K562 (cell line): ENCODE data around the gene GP2. TPM values are rescaled to one million over a fixed set of nuclear protein-coding genes. Genes with fewer than 3 reads are reported as not detected.

Experiments used
- ATAC-seq: fragments of 200-7000 bp; cut with Tn5 transposase; 3 replicates; pipeline ENCODE4 v1.9.1; 2020; ENCODE audit warnings: moderate library complexity
- BruUV-seq: library from RNA; stranded (reverse); fragments of 400-500 nt; replicated peaks from 2 replicates; lab custom pipeline; 2021; lab: Mats Ljungman, UMichigan
- CTCF ChIA-PET: fragments of 300-600 bp; formaldehyde crosslinking; extraction: SDS; loops from one replicate; lab custom pipeline; 2021; ENCODE audit warnings: low intra/inter-chr PET ratio; lab: Yijun Ruan, JAX
- POLR2A ChIA-PET: fragments of 300-600, 350-650 bp; sonication (Branson Sonifier 250); formaldehyde crosslinking; extraction: SDS; loops from one replicate; lab custom pipeline; 2021; ENCODE audit warnings: antibody characterized with exemption, inconsistent platforms; lab: Yijun Ruan, JAX
- DNase-seq, 4 experiments: peaks; one replicate each; pipeline versions ENCODE4 v3.0.0 to v3.0.0-alpha.2; 2011 to 2018; ENCODE audit warnings: low spot score in 3 of 4, mixed read lengths in 3 of 4; ENCODE audit errors: extremely low read depth in 1 of 4
- FAIRE-seq: peaks from 2 replicates; lab custom pipeline; 2011; peaks lifted over from hg19 to GRCh38; lab: Jason Lieb, UNC
- H2AFZ ChIP-seq: 2 replicates; pipeline ENCODE4 v1.6.0; 2011; ENCODE audit warnings: low read depth, low read length, control low read depth, inconsistent platforms
- H3K27ac ChIP-seq: fragments of 200-600 bp; 3 replicates; pipeline ENCODE4 v1.8.0; 2011; ENCODE audit warnings: low read depth, mild to moderate bottlenecking, control low read depth, inconsistent platforms, low read length, moderate library complexity, mixed read lengths; ENCODE audit errors: extremely low read depth
- H3K27me3 ChIP-seq, 2 experiments: fragments of 300-600 bp in 1 of 2; 2 replicates in 1 of 2; 3 replicates in 1 of 2; pipeline versions ENCODE4 v1.6.0 to v1.8.0; 2011; ENCODE audit warnings: inconsistent platforms in 2 of 2, low read length in 2 of 2, mild to moderate bottlenecking in 1 of 2, mixed read lengths in 1 of 2, moderate library complexity in 1 of 2; ENCODE audit not compliant: control insufficient read depth in 2 of 2, insufficient read depth in 2 of 2
- H3K36me3 ChIP-seq: fragments of 300-600 bp; 3 replicates; pipeline ENCODE4 v1.8.0; 2011; ENCODE audit warnings: mild to moderate bottlenecking, low read length, inconsistent platforms; ENCODE audit not compliant: control insufficient read depth, insufficient read depth
- H3K4me1 ChIP-seq, 2 experiments: fragments of 200-600 bp in 1 of 2; replicated peaks in 1 of 2; 2 replicates in 1 of 2; 3 replicates in 1 of 2; pipeline versions ENCODE4 v1.5.1 to v1.8.0; 2011; ENCODE audit warnings: inconsistent platforms in 2 of 2, low read length in 2 of 2, mild to moderate bottlenecking in 1 of 2, mixed read lengths in 1 of 2, moderate library complexity in 1 of 2; ENCODE audit not compliant: control insufficient read depth in 2 of 2, insufficient read depth in 2 of 2
- H3K4me2 ChIP-seq: 2 replicates; pipeline ENCODE4 v1.6.1; 2011; ENCODE audit warnings: low read length, control low read depth, inconsistent platforms, mixed read lengths; ENCODE audit not compliant: insufficient read depth
- H3K4me3 ChIP-seq: fragments of 200-600 bp; sonication (generic), shearing (Covaris generic); 2 replicates; pipeline ENCODE4 v1.5.1; 2016; ENCODE audit warnings: control low read depth, inconsistent platforms
- H3K79me2 ChIP-seq: fragments of 200-600 bp; 3 replicates; pipeline ENCODE4 v1.8.0; 2011; ENCODE audit warnings: low read length, inconsistent platforms; ENCODE audit not compliant: control insufficient read depth, insufficient read depth
- H3K9ac ChIP-seq, 2 experiments: 2 replicates each; pipeline versions ENCODE4 v1.6.0 to v1.6.1; 2011; ENCODE audit warnings: low read depth in 2 of 2, low read length in 2 of 2, control low read depth in 1 of 2, inconsistent platforms in 1 of 2, mild to moderate bottlenecking in 1 of 2, mixed read lengths in 1 of 2; ENCODE audit not compliant: insufficient read depth in 1 of 2
- H3K9me1 ChIP-seq: one replicate; pipeline ENCODE4 v1.6.0; 2011; ENCODE audit warnings: inconsistent platforms, mild to moderate bottlenecking, low read length, moderate library complexity; ENCODE audit not compliant: control insufficient read depth, insufficient read depth
- H3K9me3 ChIP-seq: replicated peaks from 2 replicates; pipeline ENCODE4 v1.5.1; 2011; ENCODE audit warnings: low read depth, low read length, inconsistent platforms; ENCODE audit not compliant: control insufficient read depth, insufficient read depth
- H4K20me1 ChIP-seq: replicated peaks from 2 replicates; pipeline ENCODE4 v1.6.1; 2011; ENCODE audit warnings: low read length, inconsistent platforms, mixed read lengths; ENCODE audit not compliant: control insufficient read depth, insufficient read depth
- CREBBP ChIP-seq: IDR thresholded peaks from one replicate; pipeline ENCODE4 v1.6.1; 2012; ENCODE audit warnings: low read depth, mild to moderate bottlenecking, control low read depth, inconsistent platforms, low read length
- FOXA1 ChIP-seq: fragments of 450-650 bp; IDR thresholded peaks from 2 replicates; pipeline ENCODE4 v1.6.1; 2016; ENCODE audit warnings: mild to moderate bottlenecking, borderline replicate concordance
- FOXA3 ChIP-seq, 2 experiments: fragments of 450-650 bp in 1 of 2; sonication (generic) in 1 of 2; formaldehyde crosslinking; IDR thresholded peaks in 1 of 2; conservative IDR thresholded peaks in 1 of 2; 2 replicates each; pipeline versions ENCODE4 v1.4.0 to v1.8.0; 2020 to 2022; ENCODE audit warnings: mild to moderate bottlenecking in 2 of 2, missing genetic modification reagents in 1 of 2
- HNRNPL ChIP-seq: fragments of 200-400 bp; formaldehyde crosslinking; IDR thresholded peaks from 2 replicates; pipeline ENCODE4 v1.6.1; 2017; ENCODE audit warnings: low read depth, mild to moderate bottlenecking, low read length
- MEF2D ChIP-seq: conservative IDR thresholded peaks from 2 replicates; pipeline ENCODE4 v1.6.1; 2016; ENCODE audit warnings: low read depth, missing genetic modification characterization, missing compliant biosample characterization
- MIER1 ChIP-seq: fragments of 450-650 bp; IDR thresholded peaks from 2 replicates; pipeline ENCODE4 v1.6.1; 2016; ENCODE audit warnings: antibody characterized with exemption, mild to moderate bottlenecking, low read depth
- NFIC ChIP-seq: fragments of 450-650 bp; IDR thresholded peaks from 2 replicates; pipeline ENCODE4 v1.6.1; 2017; ENCODE audit warnings: mild to moderate bottlenecking, inconsistent platforms
- NFIX ChIP-seq: fragments of 250-450 bp; sonication (Bioruptor Pico); IDR thresholded peaks from 2 replicates; pipeline ENCODE4 v1.4.0; 2020; ENCODE audit warnings: low read depth, mild to moderate bottlenecking, moderate library complexity
- NR3C1 ChIP-seq: sonication (generic); formaldehyde crosslinking; IDR thresholded peaks from 2 replicates; pipeline ENCODE4 v1.8.1; 2022; ENCODE audit warnings: missing genetic modification reagents
- PCBP1 ChIP-seq: fragments of 200-400 bp; formaldehyde crosslinking; IDR thresholded peaks from 2 replicates; pipeline ENCODE4 v1.6.1; 2018; ENCODE audit warnings: mild to moderate bottlenecking, low read depth, low read length; ENCODE audit not compliant: poor library complexity, severe bottlenecking
- PRMT5 ChIP-seq: sonication (generic); formaldehyde crosslinking; IDR thresholded peaks from 2 replicates; pipeline ENCODE4 v1.5.0; 2020; ENCODE audit warnings: missing genetic modification reagents
- SAFB2 ChIP-seq: fragments of 200-400 bp; formaldehyde crosslinking; IDR thresholded peaks from 2 replicates; pipeline ENCODE4 v1.6.1; 2018; ENCODE audit warnings: borderline replicate concordance, low read length, low read depth, moderate library complexity; ENCODE audit not compliant: severe bottlenecking
- TCF7L2 ChIP-seq: fragments of 150-350 bp; IDR thresholded peaks from 2 replicates; pipeline ENCODE4 v1.6.1; 2016; ENCODE audit warnings: low read depth, mild to moderate bottlenecking, low read length, moderate library complexity
- ZFP36 ChIP-seq: fragments of 150-350 bp; IDR thresholded peaks from 2 replicates; pipeline ENCODE4 v1.6.1; 2018; ENCODE audit warnings: low read length, low read depth; ENCODE audit not compliant: partially characterized antibody
- ZNF165 ChIP-seq: fragments of 250-450 bp; sonication (Bioruptor Pico); IDR thresholded peaks from 2 replicates; pipeline ENCODE4 v1.4.0; 2020; ENCODE audit warnings: borderline replicate concordance
- WGBS: fragments of 100-300 bp; shearing (Covaris generic); methylation state at CpG from one replicate; pipeline ENCODE4 v1.1.6; 2016; ENCODE audit warnings: low coverage, mixed read lengths; ENCODE audit not compliant: insufficient coverage; ENCODE audit errors: missing lambda C conversion rate; 5-methylcytosine and 5-hydroxymethylcytosine counted together
- in situ Hi-C: fragments of 300-500 bp; cut with MboI; formaldehyde crosslinking; loops from 4 replicates; pipeline ENCODE4 v1.15.0; 2018; ENCODE audit warnings: inconsistent platforms, mixed read lengths
- intact Hi-C: fragments of 100-400 bp; cut with micrococcal nuclease; formaldehyde crosslinking; loops from 2 replicates; pipeline ENCODE4 v1.14.2; 2022
- polyA plus RNA-seq, 8 experiments: library from polyadenylated mRNA; depleted of rRNA in 4 of 8; stranded (reverse) in 5 of 8; unstranded in 3 of 8; fragments of >200 nt; fragmentation: Nextera tagmentation in 2 of 8; fragmentation: Illumina TruSeq in 1 of 8; extraction: Ambion mirVana in 2 of 8; extraction: Trizol in 1 of 8; gene quantifications; 2 replicates each; pipeline versions ENCODE4 v1.2.1 to v1.2.3, GENCODE V29; 2011 to 2014; ENCODE audit warnings: inconsistent platforms in 1 of 8, missing spikeins in 1 of 8
- total RNA-seq, 7 experiments: library from RNA; depleted of rRNA in 6 of 7; stranded (reverse); fragments of >200 nt in 6 of 7; fragmentation: Illumina TruSeq in 2 of 7; extraction: Trizol in 2 of 7; gene quantifications; 2 replicates each; pipeline versions ENCODE4 v1.2.1 to v1.2.3, GENCODE V29; 2011 to 2021; ENCODE audit warnings: low replicate concordance in 1 of 7
- TF ChIP-seq, protein P1 (sequence below): fragments of 450-650 bp; IDR thresholded peaks from 2 replicates; pipeline ENCODE4 v1.6.1; 2016; ENCODE audit warnings: mild to moderate bottlenecking

The GP2 gene
- total and polyA plus RNA-seq, 9 of the 15 experiments (the other 6 are each of a cell fraction or from before 2014, with no cell fraction given) = 5.9 TPM; not detected in 8

DNA sequence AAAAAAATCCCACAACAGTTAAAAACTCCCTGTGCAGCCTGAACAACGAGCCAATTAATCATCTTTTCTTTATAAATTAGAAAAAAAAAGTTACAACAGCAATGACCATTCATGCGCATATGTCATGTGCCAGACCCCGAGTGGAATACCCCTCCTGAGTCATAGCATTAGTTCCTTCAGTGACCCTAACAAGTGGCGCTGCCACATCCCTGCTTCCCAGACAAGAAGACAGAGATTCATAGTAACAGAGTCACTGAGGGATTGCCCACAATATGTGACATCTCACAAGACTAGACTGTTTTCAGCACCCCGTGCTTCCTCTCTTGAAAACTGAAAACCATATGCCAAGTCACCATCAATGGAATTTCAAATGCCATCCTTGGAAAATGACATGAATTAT lies 17.3 kb upstream of the GP2 start:
- in situ Hi-C loops (no loop called here), intact Hi-C loops (no loop called here)
- FAIRE-seq = no peak
- POLR2A ChIA-PET = no interaction called here
- Histone ChIP-seq H3K4me2 (no peak overlapping the region), H3K9me1 (no peaks in the 10 kb centered on the region), H3K36me3 (no peaks in the 10 kb centered on the region), H2AFZ (no peak overlapping the region), H3K27ac (no peak overlapping the region), H4K20me1 (0 out of 2 replicates have a peak, but pooled peaks cover 6% of the 10 kb centered on the region), H3K4me3 (no peak overlapping the region), H3K4me1 (peaks cover 0 to 8% of the 10 kb centered on the region in 2 experiments; a peak in 1 of 5 replicates), H3K9me3 (no peaks in the 10 kb centered on the region), H3K27me3 (peaks cover 0 to 24% of the 10 kb centered on the region in 2 experiments; a peak in 3 of 5 replicates), H3K79me2 (no peaks in the 10 kb centered on the region), H3K9ac (no peak overlapping the region)
- BruUV-seq = no TSS peak
- TF ChIP-seq PRMT5 (CRISPR knock-in tag) = no peak
- no peak for DNase-seq
- ATAC-seq = no peak
- 0% methylated on average over 5 of the region's 5 CpGs for WGBS
- CTCF ChIA-PET = no interaction called here

DNA sequence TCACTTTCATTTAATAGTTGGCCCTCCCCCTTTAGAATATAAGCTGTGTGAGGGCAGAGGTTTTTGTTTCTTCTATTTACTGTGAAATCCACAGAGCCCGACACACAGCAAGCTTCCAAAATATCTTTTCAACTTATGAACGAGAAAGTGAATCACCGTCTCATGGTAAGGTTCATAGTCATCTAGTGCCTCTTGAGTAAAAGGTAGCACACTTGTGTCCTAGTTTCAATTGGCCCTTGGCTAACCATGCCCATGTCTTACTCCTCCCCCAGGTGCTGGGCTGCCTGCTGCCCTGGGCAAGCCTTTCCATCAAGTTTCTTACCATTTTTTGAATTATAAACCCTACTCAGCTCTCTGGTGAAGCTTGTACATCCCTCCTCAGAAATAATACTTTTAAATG lies 12.4 kb upstream of the GP2 start:
- no TSS peak for BruUV-seq
- FAIRE-seq (no peak), ATAC-seq (no peak), DNase-seq (no peak)
- Histone ChIP-seq H3K4me1 (no peaks in the 10 kb centered on the region), H3K36me3 (no peaks in the 10 kb centered on the region), H3K9me1 (no peaks in the 10 kb centered on the region), H4K20me1 (no peaks in the 10 kb centered on the region), H3K27ac (no peak overlapping the region), H3K4me3 (no peak overlapping the region), H2AFZ (no peak overlapping the region), H3K9me3 (no peaks in the 10 kb centered on the region), H3K9ac (no peak overlapping the region), H3K4me2 (no peak overlapping the region), H3K27me3 (peaks cover 0 to 10% of the 10 kb centered on the region in 2 experiments; a peak in 1 of 5 replicates), H3K79me2 (no peaks in the 10 kb centered on the region)
- in situ Hi-C loops = no loop called here
- 0% methylated on average over 3 of the region's 3 CpGs for WGBS
- POLR2A ChIA-PET = no interaction called here
- CTCF ChIA-PET = no interaction called here
- intact Hi-C loops = no loop called here
- no peak for TF ChIP-seq MEF2D
- no peak for TF ChIP-seq NFIX (CRISPR knock-in tag)
- TF ChIP-seq MIER1 = no peak
- TF ChIP-seq ZFP36 = no peak
- no peak for TF ChIP-seq HNRNPL
- no peak for TF ChIP-seq NFIC
- no peak for TF ChIP-seq SAFB2
- TF ChIP-seq FOXA3 (CRISPR knock-in tag; conservative IDR thresholded peaks at IDR 0.05 in 1 of 2, IDR thresholded peaks at IDR 0.05 in 1 of 2) = no peak
- no peak for TF ChIP-seq CREBBP
- TF ChIP-seq, protein P1, sequence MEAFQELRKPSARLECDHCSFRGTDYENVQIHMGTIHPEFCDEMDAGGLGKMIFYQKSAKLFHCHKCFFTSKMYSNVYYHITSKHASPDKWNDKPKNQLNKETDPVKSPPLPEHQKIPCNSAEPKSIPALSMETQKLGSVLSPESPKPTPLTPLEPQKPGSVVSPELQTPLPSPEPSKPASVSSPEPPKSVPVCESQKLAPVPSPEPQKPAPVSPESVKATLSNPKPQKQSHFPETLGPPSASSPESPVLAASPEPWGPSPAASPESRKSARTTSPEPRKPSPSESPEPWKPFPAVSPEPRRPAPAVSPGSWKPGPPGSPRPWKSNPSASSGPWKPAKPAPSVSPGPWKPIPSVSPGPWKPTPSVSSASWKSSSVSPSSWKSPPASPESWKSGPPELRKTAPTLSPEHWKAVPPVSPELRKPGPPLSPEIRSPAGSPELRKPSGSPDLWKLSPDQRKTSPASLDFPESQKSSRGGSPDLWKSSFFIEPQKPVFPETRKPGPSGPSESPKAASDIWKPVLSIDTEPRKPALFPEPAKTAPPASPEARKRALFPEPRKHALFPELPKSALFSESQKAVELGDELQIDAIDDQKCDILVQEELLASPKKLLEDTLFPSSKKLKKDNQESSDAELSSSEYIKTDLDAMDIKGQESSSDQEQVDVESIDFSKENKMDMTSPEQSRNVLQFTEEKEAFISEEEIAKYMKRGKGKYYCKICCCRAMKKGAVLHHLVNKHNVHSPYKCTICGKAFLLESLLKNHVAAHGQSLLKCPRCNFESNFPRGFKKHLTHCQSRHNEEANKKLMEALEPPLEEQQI = no peak
- no peak for TF ChIP-seq PCBP1
- no peak for TF ChIP-seq ZNF165 (CRISPR knock-in tag)
- TF ChIP-seq NR3C1 (CRISPR knock-in tag) = no peak
- no peak for TF ChIP-seq TCF7L2
- no peak for TF ChIP-seq FOXA1
